ENCODE data around the gene ADGRG6.
"Not testable (repeated sequence)": the region's sequence is repeated elsewhere in the genome, so short reads cannot be mapped to it uniquely, and the experiment has no call there.

The ADGRG6 gene

GRCh38 chr6:142301651-142302391 is at the start of gene ADGRG6:
ADGRG6 (plus strand) TSS chr6:142302007; CDS start chr6:142302330, 323 bp downstream.
- no peak for DNase-seq

- no peak for DNase-seq
Observed at GRCh38 chr6:142254513-142254912, 47.3 kb upstream of the ADGRG6 start.

GRCh38 chr6:142255785-142256184 is 46.0 kb upstream of the ADGRG6 start:
- no peak for DNase-seq

GRCh38 chr6:142258305-142258704 is 43.5 kb upstream of the ADGRG6 start:
- no peak for DNase-seq

GRCh38 chr6:142258757-142259156 is 43.0 kb upstream of the ADGRG6 start:
- no peak for DNase-seq

- no peak for DNase-seq
Observed at GRCh38 chr6:142260748-142261147, 41.1 kb upstream of the ADGRG6 start.

- no peak for DNase-seq
Observed at GRCh38 chr6:142262231-142262630, 39.6 kb upstream of the ADGRG6 start.

- DNase-seq: no peak
Observed at GRCh38 chr6:142265476-142265875, 36.3 kb upstream of the ADGRG6 start.

- DNase-seq: no peak
Observed at GRCh38 chr6:142266060-142266459, 35.7 kb upstream of the ADGRG6 start.

- DNase-seq: no peak
Observed at GRCh38 chr6:142271476-142271875, 30.3 kb upstream of the ADGRG6 start.

- DNase-seq: no peak
Observed at GRCh38 chr6:142274656-142275055, 27.2 kb upstream of the ADGRG6 start.

GRCh38 chr6:142275236-142276006 is 26.4 kb upstream of the ADGRG6 start:
- DNase-seq: no peak

- no peak for DNase-seq
Observed at GRCh38 chr6:142276256-142276655, 25.6 kb upstream of the ADGRG6 start.

GRCh38 chr6:142279350-142280180 is 22.2 kb upstream of the ADGRG6 start:
- no peak for DNase-seq

- no peak for DNase-seq
Observed at GRCh38 chr6:142280265-142280664, 21.5 kb upstream of the ADGRG6 start.

- no peak for DNase-seq
Observed at GRCh38 chr6:142280927-142281326, 20.9 kb upstream of the ADGRG6 start.

GRCh38 chr6:142283138-142283537 is 18.7 kb upstream of the ADGRG6 start:
- not testable (repeated sequence) for DNase-seq

- DNase-seq: no peak
Observed at GRCh38 chr6:142284419-142284818, 17.4 kb upstream of the ADGRG6 start.

- no peak for DNase-seq
Observed at GRCh38 chr6:142285235-142286087, 16.3 kb upstream of the ADGRG6 start.

- no peak for DNase-seq
Observed at GRCh38 chr6:142286088-142286409, 15.8 kb upstream of the ADGRG6 start.

- no peak for DNase-seq
Observed at GRCh38 chr6:142289687-142290086, 12.1 kb upstream of the ADGRG6 start.

GRCh38 chr6:142290851-142291250 is 11.0 kb upstream of the ADGRG6 start:
- DNase-seq: no peak

GRCh38 chr6:142291512-142291911 is 10.3 kb upstream of the ADGRG6 start:
- no peak for DNase-seq
